Activated naive CD4-positive, alpha-beta T cell treated with anti-CD3 and anti-CD28 coated beads, Interleukin-2, amount 50 U/mL, for 72 hours (primary cell): ENCODE measurements around the gene NANOGP8. TPM values are rescaled to one million over a fixed set of nuclear protein-coding genes. Genes with fewer than 3 reads are reported as not detected.

Experiments
- ATAC-seq, 2 donors: fragments of 150-1000 bp; cut with Tn5 transposase; 2 replicates each; pipeline ENCODE4 v1.10.0; 2021; ENCODE audit warnings: mild to moderate bottlenecking in 2 of 2, moderate library complexity in 2 of 2
- DNase-seq, 2 donors: peaks; one replicate each; pipeline ENCODE4 v3.0.0; 2021 to 2022; ENCODE audit warnings: low spot score in 2 of 2
- H3K27ac Mint-ChIP-seq, 2 donors: one replicate each; pipeline ENCODE4 v1.8.0; 2022; ENCODE audit warnings: mild to moderate bottlenecking in 2 of 2, mixed read lengths in 2 of 2
- H3K36me3 Mint-ChIP-seq, 2 donors: one replicate each; pipeline ENCODE4 v1.8.0; 2022; ENCODE audit warnings: mixed read lengths in 2 of 2
- H3K9me3 Mint-ChIP-seq, 2 donors: one replicate each; pipeline ENCODE4 v1.8.0; 2022; ENCODE audit warnings: mixed read lengths in 2 of 2
- total RNA-seq, 2 donors: library from RNA; stranded (reverse); gene quantifications; one replicate each; pipeline ENCODE4 v1.2.3, GENCODE V29; 2022

Gene NANOGP8
- total RNA-seq, 2 donors from 2014 or later: not detected

DNA sequence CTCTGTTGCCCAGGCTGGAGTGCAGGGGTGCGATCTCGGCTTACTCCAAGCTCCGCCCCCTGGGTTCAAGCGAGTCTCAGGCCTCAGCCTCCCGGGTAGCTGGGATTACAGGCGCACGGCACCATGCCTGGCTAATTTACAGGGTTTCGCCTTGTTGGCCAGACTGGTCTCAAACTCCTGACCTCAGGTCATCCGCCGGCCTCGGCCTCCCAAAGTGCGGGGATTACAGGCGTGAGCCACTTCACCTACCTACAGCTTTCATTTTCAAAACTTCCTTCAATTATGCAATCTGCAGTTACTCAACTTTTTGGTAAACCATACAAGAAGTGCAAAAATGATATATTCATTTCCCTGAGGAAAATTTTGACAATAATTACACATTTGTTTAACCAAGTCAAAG, 14.0 kb downstream of the NANOGP8 start:
- ATAC-seq: no peak
- H3K36me3 Mint-ChIP-seq: no peaks in the 10 kb centered on the region
- no peak for DNase-seq
- no peak overlapping the region for H3K27ac Mint-ChIP-seq
- H3K9me3 Mint-ChIP-seq: no peaks in the 10 kb centered on the region

DNA sequence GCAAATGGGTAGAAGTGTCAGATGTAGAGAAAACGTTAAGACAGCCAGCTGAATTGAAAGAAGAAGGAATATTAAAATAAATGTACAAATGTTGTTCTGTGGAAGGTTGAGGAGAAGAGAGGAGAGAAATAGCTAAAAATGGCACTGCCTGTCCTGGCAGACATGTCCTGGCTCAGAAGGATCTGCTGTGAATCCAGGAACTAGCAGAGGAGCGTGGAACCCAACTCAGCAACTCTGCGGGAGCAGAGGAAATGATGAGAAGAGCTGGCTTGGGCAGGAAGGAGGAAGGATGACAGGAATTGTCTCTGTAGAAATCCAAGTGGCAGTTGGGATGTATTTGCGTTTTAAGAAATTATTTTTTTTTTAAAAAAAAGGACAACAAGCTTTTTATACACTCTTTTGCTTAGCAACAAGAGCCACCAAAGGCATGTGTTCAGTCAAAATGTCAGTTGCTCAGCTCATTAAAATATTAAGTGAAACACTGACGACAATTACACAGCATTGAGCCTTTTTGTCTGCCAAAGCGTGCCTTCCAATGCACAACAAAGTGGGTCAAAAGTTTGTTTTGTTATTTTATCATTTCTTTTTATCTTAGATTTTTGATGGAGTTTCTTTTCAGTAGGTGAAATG, 16.1 kb downstream of the NANOGP8 start:
- H3K9me3 Mint-ChIP-seq: no peaks in the 10 kb centered on the region
- H3K27ac Mint-ChIP-seq: no peak overlapping the region

DNA sequence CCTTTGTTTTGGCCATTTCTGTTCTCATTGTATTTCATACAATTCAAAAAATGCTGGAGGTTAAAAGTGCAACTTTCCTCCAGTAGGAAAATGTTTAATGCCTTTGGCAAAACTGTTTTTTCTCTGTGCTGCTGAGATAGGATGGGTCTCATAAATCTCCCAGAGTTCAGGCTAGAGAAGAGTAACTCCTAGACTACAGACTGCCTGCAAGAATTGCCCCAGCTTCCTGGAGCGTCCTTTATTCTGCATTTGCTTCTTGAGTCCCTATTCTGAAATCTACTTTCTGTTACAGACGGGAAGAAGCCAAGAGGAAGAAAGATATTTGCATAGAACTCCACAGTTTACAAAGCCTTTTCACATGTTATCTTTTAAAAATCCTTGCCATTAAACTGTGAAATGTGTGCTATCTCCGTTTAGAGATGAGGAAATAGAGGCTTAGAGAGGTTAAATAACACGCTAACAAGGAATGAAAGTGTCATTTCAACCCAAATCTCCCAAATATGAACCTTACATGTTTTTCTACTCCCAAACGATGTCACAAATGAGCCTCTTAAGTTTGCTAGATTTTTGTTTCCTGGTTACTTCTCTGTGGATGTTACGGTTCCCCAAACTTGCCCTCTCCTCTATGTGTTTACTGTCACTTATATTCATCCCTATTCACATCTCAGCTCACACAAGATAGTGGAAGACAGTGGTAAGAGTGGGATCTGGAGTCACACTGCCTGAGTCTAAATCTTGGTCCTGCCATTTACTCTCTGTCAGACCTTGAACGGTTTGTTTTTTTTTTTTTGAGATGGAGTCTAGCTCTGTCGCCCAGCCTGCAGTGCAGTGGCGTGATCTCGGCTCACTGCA, 17.4 kb downstream of the NANOGP8 start:
- Mint-ChIP-seq H3K9me3 (no peaks in the 10 kb centered on the region), H3K27ac (no peak overlapping the region), H3K36me3 (no peaks in the 10 kb centered on the region)
- ATAC-seq: no peak
- no peak for DNase-seq

More for the DNA sequence above, 16.1 kb downstream of the NANOGP8 start:
- no peak for ATAC-seq
- no peaks in the 10 kb centered on the region for H3K36me3 Mint-ChIP-seq
- no peak for DNase-seq

DNA sequence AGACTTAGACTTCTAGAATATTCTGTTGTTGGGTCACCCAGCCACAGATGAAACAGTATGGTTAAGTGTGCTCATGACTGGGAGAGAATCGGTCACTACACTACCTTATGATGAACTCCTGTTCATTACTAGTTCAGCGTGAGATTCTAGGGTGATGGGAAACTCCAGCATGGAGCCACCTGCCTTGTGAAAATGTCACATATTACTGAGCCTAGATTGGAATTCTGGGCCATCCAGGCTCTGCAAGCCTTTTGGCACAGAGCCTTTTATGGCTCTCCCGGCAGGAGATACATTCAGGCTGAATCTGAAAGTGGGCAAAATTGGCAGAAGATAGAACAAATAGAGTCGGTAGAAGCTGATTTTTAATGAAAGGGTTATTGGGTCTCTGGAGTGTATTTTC, 19.0 kb downstream of the NANOGP8 start:
- DNase-seq: no peak
- H3K36me3 Mint-ChIP-seq: no peaks in the 10 kb centered on the region

DNA sequence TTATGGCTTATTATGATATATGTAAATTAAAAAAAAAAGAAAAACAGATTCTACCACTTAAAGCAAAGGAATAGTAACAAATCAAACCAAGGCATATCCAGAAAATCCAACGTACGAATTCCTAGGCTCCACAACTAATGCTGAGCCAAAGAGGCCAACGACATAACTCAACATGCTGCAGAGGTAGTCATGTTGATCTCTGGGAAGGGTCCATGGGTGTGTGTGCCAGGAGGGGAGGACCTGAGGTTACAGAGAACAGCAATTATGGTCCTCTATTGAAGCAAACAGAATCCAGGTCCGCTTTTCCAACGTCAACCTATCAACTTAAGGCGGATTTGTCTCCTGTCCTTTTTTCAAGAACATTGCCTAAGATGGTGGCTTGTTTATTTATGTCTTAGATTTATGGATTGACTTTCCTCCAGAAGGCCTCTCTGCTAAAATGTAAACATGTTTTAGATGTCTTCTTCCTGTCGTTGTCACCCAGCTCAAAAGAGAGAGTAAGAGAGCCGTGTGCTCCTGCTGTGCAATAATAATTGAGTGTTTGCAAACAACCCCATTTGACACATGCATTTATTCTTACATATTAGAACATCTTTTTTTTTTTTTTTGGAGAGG, 20.4 kb downstream of the NANOGP8 start:
- DNase-seq (no peak), ATAC-seq (no peak)
- Mint-ChIP-seq H3K27ac (no peak overlapping the region), H3K9me3 (no peaks in the 10 kb centered on the region), H3K36me3 (no peaks in the 10 kb centered on the region)

More for the DNA sequence above, 19.0 kb downstream of the NANOGP8 start:
- no peaks in the 10 kb centered on the region for H3K9me3 Mint-ChIP-seq
- ATAC-seq: no peak
- no peak overlapping the region for H3K27ac Mint-ChIP-seq

DNA sequence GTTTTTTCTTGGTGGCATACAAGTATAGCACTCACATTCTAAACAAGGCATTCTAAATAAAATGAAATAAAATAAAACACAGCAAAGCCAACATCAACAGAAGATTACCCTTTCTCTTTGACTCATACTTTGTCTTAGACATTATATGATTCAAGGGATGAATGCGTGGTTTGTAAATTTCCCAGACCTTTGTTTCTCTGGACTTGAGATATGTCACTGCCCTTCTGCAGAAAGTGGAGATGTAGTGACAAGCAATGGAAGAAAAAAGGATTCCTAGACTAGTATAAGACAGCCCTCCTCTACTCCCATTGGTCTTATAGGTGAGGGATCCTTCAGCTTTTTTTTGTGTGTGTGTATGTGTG, 22.4 kb downstream of the NANOGP8 start:
- ATAC-seq: no peak

DNA sequence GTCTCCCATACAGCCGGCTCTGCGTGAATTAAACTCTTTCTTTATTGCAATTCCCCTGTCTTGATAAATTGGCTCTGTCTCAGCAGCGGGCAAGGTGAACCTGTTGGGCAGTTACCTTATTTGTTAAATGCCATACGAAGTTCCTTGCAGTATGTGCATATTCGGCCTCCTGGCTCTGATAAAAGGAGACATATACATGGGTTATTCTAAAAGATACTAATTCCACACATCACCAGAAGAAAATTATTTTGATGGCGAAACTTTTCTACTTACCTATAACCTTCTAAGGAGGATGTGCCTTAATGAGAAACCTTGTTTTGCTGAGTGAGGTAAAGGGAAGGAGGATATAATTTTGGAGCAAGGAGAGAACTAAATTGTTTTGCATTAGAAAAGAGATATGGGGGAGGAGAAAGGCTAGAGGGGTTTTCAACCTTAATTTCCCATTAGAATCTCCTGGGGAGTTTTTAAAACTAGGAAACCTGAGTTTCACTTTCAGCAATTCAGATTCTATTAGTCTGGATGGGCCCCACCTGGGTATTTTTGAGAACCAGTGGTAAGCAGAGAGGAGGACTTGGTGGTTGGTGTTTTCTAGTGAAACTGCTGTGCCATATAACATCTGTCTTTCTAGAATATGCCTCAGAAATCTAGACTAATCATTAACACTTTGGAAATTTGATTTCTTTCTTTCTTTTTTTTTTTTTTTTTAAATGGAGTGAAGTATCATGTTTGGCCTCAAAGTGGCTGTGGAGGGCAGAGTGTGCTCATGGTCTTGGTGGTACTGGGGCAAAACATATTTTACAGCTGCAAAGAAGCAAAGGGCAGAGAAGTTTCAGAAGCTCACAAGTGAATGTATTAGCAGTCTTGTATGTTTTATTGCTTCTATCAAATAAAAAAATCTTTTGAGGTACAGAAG, 23.0 kb downstream of the NANOGP8 start:
- Mint-ChIP-seq H3K36me3 (no peaks in the 10 kb centered on the region), H3K9me3 (no peaks in the 10 kb centered on the region), H3K27ac (no peak overlapping the region)
- DNase-seq (no peak), ATAC-seq (no peak)

More for the DNA sequence above, 22.4 kb downstream of the NANOGP8 start:
- no peak for DNase-seq
- Mint-ChIP-seq H3K27ac (no peak overlapping the region), H3K36me3 (no peaks in the 10 kb centered on the region), H3K9me3 (no peaks in the 10 kb centered on the region)

DNA sequence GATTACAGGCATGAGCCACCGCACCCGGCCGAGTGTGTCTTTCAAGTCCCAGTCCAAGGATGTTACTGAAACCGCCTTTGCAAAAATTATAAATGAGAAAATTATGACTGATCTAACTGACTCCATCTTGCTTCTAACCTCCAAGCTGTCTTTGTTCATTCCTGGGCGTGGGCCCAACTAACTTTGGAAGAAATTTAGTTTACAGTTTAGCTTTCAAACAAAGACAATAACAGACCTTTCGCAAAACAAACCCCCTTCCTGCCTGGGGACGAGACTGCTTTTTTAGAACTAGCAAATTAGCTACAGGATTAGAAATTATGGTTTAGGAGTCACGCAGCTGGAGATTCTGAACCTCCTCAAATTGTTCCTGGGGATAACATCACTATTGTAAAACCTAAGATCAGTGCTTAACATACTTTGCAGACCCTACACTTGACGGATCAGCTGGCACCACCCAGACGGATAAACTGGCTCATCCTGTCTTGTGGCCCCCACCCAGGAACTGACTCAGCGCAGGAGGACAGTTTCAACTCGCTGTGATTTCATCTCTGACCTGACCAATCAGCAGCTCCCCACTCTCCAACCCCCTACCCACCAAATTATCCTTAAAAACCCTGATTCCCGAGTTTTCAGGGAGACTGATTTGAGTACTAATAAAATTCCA, 23.8 kb downstream of the NANOGP8 start:
- ATAC-seq: no peak
- H3K9me3 Mint-ChIP-seq: no peaks in the 10 kb centered on the region

DNA sequence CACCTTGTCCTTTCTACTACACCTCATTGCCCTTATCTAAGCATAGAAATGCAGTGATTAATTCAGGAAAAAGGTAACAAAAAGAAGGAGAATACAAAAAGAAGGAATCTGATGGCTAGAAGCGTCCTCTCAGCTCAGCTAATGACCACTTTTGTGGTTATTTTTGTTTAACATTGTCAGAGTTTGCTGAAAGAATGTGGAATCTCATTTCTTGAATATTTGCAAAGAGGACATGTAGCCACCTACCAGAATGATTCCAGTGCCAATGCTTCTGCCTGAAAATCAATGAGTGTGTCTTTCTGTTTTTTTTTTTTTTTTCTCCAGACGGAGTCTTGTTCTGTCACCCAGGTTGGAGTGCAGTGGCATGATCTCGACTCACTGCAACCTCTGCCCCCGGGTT, 24.5 kb downstream of the NANOGP8 start:
- Mint-ChIP-seq H3K9me3 (no peaks in the 10 kb centered on the region), H3K36me3 (no peaks in the 10 kb centered on the region)
- DNase-seq: no peak

More for the DNA sequence above, 23.8 kb downstream of the NANOGP8 start:
- no peaks in the 10 kb centered on the region for H3K36me3 Mint-ChIP-seq
- H3K27ac Mint-ChIP-seq: no peak overlapping the region
- no peak for DNase-seq

DNA sequence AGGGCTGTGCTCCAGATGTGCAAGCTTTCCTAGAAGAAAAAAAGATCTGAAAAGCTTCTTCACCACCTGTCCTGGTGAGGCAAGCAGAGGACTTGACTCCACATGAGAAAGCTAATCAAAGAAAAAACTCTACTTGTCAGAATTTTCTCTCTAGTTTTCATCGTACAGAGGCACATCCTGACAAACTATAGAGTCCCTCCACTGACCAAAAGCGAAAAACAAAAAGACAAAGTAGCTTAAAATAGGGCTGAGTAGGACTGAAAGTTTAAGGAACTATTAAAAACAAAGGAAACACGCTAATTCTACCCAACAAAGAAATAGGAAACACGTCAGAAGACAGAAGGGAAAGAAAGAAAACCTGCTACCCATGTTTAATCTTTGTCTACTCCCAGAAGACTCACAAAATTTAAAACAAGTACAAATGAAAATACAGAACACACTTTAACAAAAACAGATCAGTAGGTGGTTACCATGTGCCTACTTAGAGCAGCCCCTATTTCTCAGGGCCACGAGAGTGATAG, 26.5 kb downstream of the NANOGP8 start:
- H3K36me3 Mint-ChIP-seq: no peaks in the 10 kb centered on the region
- no peaks in the 10 kb centered on the region for H3K9me3 Mint-ChIP-seq
- no peak overlapping the region for H3K27ac Mint-ChIP-seq
- DNase-seq (no peak), ATAC-seq (no peak)

More for the DNA sequence above, 24.5 kb downstream of the NANOGP8 start:
- ATAC-seq: no peak
- no peak overlapping the region for H3K27ac Mint-ChIP-seq

DNA sequence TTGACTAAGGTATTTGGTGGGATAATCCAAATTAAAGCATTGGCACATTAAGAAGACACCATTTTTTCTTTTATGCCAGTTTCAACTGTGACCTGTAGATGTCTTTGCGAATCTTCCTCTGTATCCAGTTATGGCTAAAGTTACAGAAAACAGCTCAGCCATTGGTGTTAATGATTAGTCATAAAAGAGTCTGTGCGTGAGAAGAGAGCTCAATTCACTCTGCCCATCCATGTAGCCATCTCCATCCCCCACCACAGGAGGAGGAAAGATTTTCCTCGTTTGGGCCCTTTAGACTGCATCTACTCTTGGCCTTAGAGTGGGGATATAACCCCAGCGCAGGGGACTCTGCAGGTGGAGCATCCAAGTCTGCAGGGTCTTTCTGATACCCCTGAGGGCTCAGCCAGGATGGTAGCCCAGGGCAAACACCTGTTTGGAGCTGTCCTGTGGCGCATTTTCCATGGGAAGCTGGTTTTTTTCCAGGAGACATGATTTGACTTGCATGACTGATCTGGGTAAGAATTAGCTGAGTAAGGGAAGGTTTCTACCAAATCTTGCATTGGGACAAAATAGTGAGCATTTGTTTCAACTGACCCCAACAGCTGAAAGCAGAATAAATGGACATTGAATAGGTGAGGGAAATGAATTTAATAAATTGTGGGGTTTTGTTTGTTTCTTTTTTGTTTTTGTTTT, 29.5 kb downstream of the NANOGP8 start:
- no peaks in the 10 kb centered on the region for H3K36me3 Mint-ChIP-seq
- no peak for DNase-seq
- no peaks in the 10 kb centered on the region for H3K9me3 Mint-ChIP-seq
- ATAC-seq: no peak
- H3K27ac Mint-ChIP-seq: no peak overlapping the region

DNA sequence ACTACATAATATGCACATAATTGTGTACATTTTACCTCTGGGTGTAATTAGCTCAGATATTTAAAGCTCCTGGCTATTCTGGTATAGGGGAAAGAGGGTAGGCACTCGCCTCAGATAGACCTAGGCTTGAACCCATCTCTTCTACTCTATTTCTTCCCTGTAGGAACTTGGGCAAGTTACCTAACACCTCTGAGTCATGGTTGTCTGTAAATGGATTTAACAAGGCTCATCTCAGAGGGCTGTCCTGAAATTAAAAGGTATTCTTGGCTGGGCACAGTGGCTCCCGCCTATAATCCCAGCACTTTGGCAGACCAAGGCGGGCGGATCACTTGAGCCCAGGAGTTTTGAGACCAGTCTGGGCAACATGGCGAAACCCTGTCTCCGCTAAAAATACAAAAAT, 30.7 kb downstream of the NANOGP8 start:
- ATAC-seq: no peak
- DNase-seq: no peak
- H3K36me3 Mint-ChIP-seq: no peaks in the 10 kb centered on the region
- H3K27ac Mint-ChIP-seq: no peak overlapping the region
- no peaks in the 10 kb centered on the region for H3K9me3 Mint-ChIP-seq

DNA sequence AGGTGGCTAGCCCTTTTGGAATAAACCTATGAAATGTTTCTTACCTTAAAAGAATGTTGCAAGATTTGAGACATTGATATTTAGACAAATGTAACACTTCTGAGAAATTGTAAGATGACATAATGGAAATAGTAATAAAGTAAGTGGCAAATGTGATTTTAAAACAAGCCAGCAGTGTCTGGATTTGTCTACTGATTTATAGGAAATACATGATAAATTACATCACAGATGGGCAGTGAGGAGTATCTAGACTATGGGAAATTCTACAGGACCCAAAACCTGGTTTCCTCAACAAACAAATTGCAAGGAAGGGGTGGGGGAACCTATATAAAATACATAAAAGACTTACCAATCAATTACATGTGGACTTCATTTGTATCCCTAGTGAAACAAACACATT, 37.1 kb downstream of the NANOGP8 start:
- no peak for ATAC-seq
- Mint-ChIP-seq H3K27ac (no peak overlapping the region), H3K9me3 (peaks cover 0 to 5% of the 10 kb centered on the region in 2 donors), H3K36me3 (no peaks in the 10 kb centered on the region)
- no peak for DNase-seq

DNA sequence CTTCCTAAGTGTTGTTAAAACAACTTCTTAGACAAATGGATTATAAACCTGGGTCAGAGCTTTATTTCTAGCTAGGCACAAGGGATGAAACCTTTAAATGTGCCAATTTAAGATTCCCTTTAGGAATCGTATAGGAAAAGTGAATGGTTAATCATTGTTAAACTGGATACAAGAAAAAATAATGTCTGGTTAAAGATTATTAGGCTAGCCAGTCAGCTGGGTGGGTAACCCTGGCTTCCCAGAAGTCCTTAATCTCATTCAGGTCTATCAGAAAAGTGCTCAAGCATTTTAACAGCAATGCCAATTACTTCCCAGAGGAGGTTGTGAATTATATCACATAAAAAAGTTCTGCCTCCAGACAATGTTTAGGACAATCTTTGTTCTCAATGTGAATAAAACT, 37.6 kb downstream of the NANOGP8 start:
- DNase-seq: no peak
- no peak overlapping the region for H3K27ac Mint-ChIP-seq
- H3K9me3 Mint-ChIP-seq: peaks cover 0 to 5% of the 10 kb centered on the region in 2 donors
- H3K36me3 Mint-ChIP-seq: no peaks in the 10 kb centered on the region
- ATAC-seq: no peak

DNA sequence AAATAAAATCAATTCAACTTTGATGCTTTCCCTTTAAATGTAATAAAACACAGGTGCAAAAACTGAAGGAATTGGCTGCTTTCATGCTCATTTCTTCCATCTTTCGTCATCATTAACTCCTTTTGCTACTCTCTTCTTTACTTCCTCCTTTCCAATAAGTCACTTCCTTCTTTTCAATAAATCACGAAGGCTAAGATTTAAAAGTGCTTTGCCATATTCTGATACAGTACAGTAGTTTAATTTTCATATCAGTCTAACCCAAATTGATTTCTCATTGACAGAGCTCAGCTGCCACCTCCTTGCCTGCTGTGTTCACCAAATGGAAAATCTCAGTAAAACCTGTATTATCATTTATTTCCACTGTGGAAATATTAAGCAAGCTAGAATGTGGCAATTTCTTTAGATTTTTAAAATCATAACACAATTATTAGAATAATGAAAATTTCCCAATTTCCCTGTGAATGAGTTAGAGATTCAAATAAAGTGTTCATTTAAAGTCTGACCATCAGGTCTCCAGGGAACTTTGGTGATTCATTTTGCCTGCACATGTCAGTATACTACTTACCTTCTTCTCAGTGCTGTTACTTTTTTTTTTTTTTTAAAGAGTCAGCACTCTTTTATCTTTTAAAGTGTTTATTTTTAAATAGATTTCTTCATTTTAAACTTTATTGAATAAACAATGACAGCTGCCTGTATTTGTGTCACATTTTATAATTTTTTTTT, 41.6 kb downstream of the NANOGP8 start:
- H3K9me3 Mint-ChIP-seq: peaks cover 0 to 5% of the 10 kb centered on the region in 2 donors
- peak overlapping the region in 1 of 2 donors; percentile 90 for H3K27ac Mint-ChIP-seq
- H3K36me3 Mint-ChIP-seq: no peaks in the 10 kb centered on the region
- ATAC-seq: peak in 1 of 2 donors; percentile 70
- no peak for DNase-seq
